MCF 10A (cell line): ENCODE results near the gene MSANTD3. TPM values are rescaled to one million over a fixed set of nuclear protein-coding genes. Genes with fewer than 3 reads are reported as not detected.

Experiments used
- BruUV-seq: library from RNA; stranded (reverse); fragments of 400-500 nt; replicated peaks from 2 replicates; lab custom pipeline; 2021; lab: Mats Ljungman, UMichigan
- CTCF ChIA-PET: fragments of 300-600 bp; sonication (Branson Sonifier 250); formaldehyde crosslinking; extraction: SDS; loops from one replicate; lab custom pipeline; 2021; ENCODE audit warnings: antibody characterized with exemption, inconsistent platforms; lab: Yijun Ruan, JAX
- POLR2A ChIA-PET: fragments of 300-600, 350-650 bp; sonication (Branson Sonifier 250); formaldehyde crosslinking; extraction: SDS; loops from one replicate; lab custom pipeline; 2020; ENCODE audit warnings: antibody characterized with exemption, inconsistent platforms; lab: Yijun Ruan, JAX
- DNase-seq: peaks from one replicate; pipeline ENCODE4 v3.0.0-alpha.2; 2018; ENCODE audit not compliant: unreplicated experiment
- H3K27ac Mint-ChIP-seq: one replicate; pipeline ENCODE4 v1.8.0; 2022; ENCODE audit warnings: mild to moderate bottlenecking, low read depth, mixed read lengths; ENCODE audit not compliant: unreplicated experiment
- H3K27me3 Mint-ChIP-seq: one replicate; pipeline ENCODE4 v1.8.0; 2022; ENCODE audit warnings: mixed read lengths; ENCODE audit not compliant: insufficient read depth, unreplicated experiment
- H3K36me3 Mint-ChIP-seq: one replicate; pipeline ENCODE4 v1.8.0; 2022; ENCODE audit warnings: mild to moderate bottlenecking, moderate library complexity, mixed read lengths; ENCODE audit not compliant: insufficient read depth, unreplicated experiment
- H3K4me1 Mint-ChIP-seq: one replicate; pipeline ENCODE4 v1.8.0; 2022; ENCODE audit warnings: mixed read lengths; ENCODE audit not compliant: insufficient read depth, unreplicated experiment
- H3K4me3 Mint-ChIP-seq: one replicate; pipeline ENCODE4 v1.8.0; 2022; ENCODE audit warnings: mild to moderate bottlenecking, moderate library complexity, mixed read lengths; ENCODE audit not compliant: unreplicated experiment
- H3K9me3 Mint-ChIP-seq: one replicate; pipeline ENCODE4 v1.8.0; 2022; ENCODE audit warnings: mixed read lengths; ENCODE audit not compliant: unreplicated experiment
- intact Hi-C: fragments of 100-400 bp; cut with micrococcal nuclease; formaldehyde crosslinking; loops from 2 replicates; pipeline ENCODE4 v1.14.1; 2022
- total RNA-seq: library from RNA; stranded (reverse); gene quantifications from 2 replicates; pipeline ENCODE4 v1.2.3, GENCODE V29; 2022
- TF ChIP-seq, protein P1 (sequence below): fragments of 200-600 bp; IDR thresholded peaks from one replicate; pipeline ENCODE4 v1.8.0; 2022; ENCODE audit warnings: antibody characterized with exemption, mild to moderate bottlenecking; ENCODE audit not compliant: unreplicated experiment

The MSANTD3 gene
- total RNA-seq, 1 experiment from 2014 or later: 41.3 TPM

GRCh38 chr9:100459963-100460362, 33.0 kb downstream of the MSANTD3 start:
- ChIA-PET POLR2A (no interaction called here), CTCF (interaction anchor here (0.6 to 1.8 kb wide), 4 partner anchors 9 to 1297 kb away, joined by 3 to 5 read pairs (median 4); no protein-coding TSS in a partner anchor)
- no peaks in the 10 kb centered on the region for H3K36me3 Mint-ChIP-seq
- DNase-seq: no peak
- no peaks in the 10 kb centered on the region for H3K9me3 Mint-ChIP-seq
- TF ChIP-seq, protein P1, sequence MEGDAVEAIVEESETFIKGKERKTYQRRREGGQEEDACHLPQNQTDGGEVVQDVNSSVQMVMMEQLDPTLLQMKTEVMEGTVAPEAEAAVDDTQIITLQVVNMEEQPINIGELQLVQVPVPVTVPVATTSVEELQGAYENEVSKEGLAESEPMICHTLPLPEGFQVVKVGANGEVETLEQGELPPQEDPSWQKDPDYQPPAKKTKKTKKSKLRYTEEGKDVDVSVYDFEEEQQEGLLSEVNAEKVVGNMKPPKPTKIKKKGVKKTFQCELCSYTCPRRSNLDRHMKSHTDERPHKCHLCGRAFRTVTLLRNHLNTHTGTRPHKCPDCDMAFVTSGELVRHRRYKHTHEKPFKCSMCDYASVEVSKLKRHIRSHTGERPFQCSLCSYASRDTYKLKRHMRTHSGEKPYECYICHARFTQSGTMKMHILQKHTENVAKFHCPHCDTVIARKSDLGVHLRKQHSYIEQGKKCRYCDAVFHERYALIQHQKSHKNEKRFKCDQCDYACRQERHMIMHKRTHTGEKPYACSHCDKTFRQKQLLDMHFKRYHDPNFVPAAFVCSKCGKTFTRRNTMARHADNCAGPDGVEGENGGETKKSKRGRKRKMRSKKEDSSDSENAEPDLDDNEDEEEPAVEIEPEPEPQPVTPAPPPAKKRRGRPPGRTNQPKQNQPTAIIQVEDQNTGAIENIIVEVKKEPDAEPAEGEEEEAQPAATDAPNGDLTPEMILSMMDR: no peak
- H3K27me3 Mint-ChIP-seq: no peaks in the 10 kb centered on the region
- BruUV-seq: no TSS peak
- no peak overlapping the region for H3K27ac Mint-ChIP-seq
- intact Hi-C loops: no loop called here
- no peak overlapping the region for H3K4me3 Mint-ChIP-seq
- no peaks in the 10 kb centered on the region for H3K4me1 Mint-ChIP-seq

DNA sequence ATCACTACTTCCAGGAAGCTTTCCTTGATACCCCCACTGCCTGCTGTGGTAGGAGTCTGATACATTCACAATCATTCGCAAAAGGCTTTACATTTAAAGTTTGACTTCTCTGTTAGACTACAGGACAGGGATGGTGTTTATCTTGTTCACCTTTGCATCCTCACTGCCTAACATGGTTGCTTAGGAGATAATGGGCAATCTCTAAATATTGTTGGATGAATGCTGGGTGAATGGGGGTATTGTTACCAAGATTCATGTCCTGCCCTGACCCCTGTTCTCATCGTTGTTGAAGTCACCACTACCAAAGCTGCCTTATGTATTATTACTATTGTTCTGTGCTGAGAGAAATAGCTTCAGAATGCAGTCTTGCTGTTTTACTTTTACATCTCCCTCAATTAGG, 38.3 kb downstream of the MSANTD3 start:
- BruUV-seq: no TSS peak
- TF ChIP-seq, protein P1: no peak
- DNase-seq: no peak
- ChIA-PET CTCF (interaction anchor here (0.5 to 2.0 kb wide), 2 partner anchors 21 to 108 kb away, joined by 4 read pairs; no protein-coding TSS in a partner anchor), POLR2A (no interaction called here)
- Mint-ChIP-seq H3K4me3 (no peak overlapping the region), H3K9me3 (no peaks in the 10 kb centered on the region), H3K4me1 (no peaks in the 10 kb centered on the region), H3K36me3 (no peaks in the 10 kb centered on the region), H3K27me3 (no peaks in the 10 kb centered on the region), H3K27ac (no peak overlapping the region)
- intact Hi-C loops: no loop called here

GRCh38 chr9:100465761-100466160, 38.8 kb downstream of the MSANTD3 start:
- intact Hi-C loops: no loop called here
- no peak for DNase-seq
- no peaks in the 10 kb centered on the region for H3K9me3 Mint-ChIP-seq
- H3K27ac Mint-ChIP-seq: no peak overlapping the region
- POLR2A ChIA-PET: interaction anchor here (0.6 kb wide), 1 partner anchor 38 kb away, joined by 4 read pairs; no protein-coding TSS in a partner anchor
- H3K36me3 Mint-ChIP-seq: no peaks in the 10 kb centered on the region
- H3K27me3 Mint-ChIP-seq: no peaks in the 10 kb centered on the region
- TF ChIP-seq, protein P1: no peak
- BruUV-seq: no TSS peak
- H3K4me3 Mint-ChIP-seq: no peak overlapping the region
- CTCF ChIA-PET: interaction anchor here (0.5 to 2.0 kb wide), 6 partner anchors 8 to 244 kb away, joined by 3 to 6 read pairs (median 4); no protein-coding TSS in a partner anchor
- H3K4me1 Mint-ChIP-seq: no peaks in the 10 kb centered on the region

DNA sequence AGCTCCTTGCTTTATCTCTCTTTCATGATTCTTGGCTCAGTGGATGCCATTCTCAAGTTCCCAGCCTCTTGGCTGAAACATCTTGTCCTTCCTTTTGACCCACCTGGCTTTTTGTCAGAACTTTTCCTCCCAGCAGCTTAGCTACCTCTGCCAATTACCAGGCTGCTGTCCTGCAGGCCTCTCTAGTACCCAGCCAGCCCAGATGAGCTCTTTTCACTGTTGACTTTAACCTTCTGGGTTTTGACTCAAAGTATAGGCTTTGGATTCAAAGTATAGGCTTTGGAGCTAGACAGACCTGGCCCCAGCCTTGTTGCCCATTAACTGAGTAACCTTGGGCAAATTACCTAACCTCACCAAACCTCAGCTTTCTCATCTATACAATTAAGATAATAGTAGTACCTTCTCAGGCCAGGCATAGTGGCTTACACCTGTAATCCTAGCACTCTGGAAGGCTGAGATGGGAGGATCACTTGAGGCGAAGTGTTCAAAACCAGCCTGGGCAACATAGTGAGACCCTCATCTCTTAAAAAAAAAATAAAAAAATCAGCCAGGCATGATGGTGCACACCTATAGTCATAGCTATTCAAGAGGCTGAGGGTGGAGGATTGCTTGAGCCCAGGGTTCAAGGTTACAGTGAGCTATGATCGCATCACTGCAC, 39.4 kb downstream of the MSANTD3 start:
- ChIA-PET CTCF (interaction anchor here (0.6 to 2.0 kb wide), 8 partner anchors 9 to 260 kb away, joined by 3 to 6 read pairs (median 3); no protein-coding TSS in a partner anchor), POLR2A (interaction anchor here (0.6 to 0.7 kb wide), 2 partner anchors 28 to 38 kb away, joined by 3 to 4 read pairs; no protein-coding TSS in a partner anchor)
- no peak for DNase-seq
- H3K9me3 Mint-ChIP-seq: no peaks in the 10 kb centered on the region
- no peaks in the 10 kb centered on the region for H3K27me3 Mint-ChIP-seq
- no peak overlapping the region for H3K4me3 Mint-ChIP-seq
- TF ChIP-seq, protein P1: no peak
- no peaks in the 10 kb centered on the region for H3K4me1 Mint-ChIP-seq
- no peaks in the 10 kb centered on the region for H3K36me3 Mint-ChIP-seq
- no TSS peak for BruUV-seq
- H3K27ac Mint-ChIP-seq: no peak overlapping the region
- intact Hi-C loops: no loop called here
